IPS-18a (cell line): ENCODE results near the gene NINJ2.

Experiments used
- H3K27ac ChIP-seq: one replicate; pipeline ENCODE4 v1.5.1; 2013; ENCODE audit warnings: low read length
- H3K27me3 ChIP-seq: one replicate; pipeline ENCODE4 v1.6.1; 2013; ENCODE audit warnings: mild to moderate bottlenecking, low read length; ENCODE audit not compliant: control insufficient read depth, insufficient read depth
- H3K36me3 ChIP-seq: one replicate; pipeline ENCODE4 v1.6.1; 2013; ENCODE audit warnings: low read depth, low read length; ENCODE audit not compliant: control insufficient read depth
- H3K4me1 ChIP-seq: one replicate; pipeline ENCODE4 v1.6.1; 2013; ENCODE audit warnings: low read depth, low read length; ENCODE audit not compliant: control insufficient read depth
- H3K4me3 ChIP-seq: one replicate; pipeline ENCODE4 v1.5.1; 2013; ENCODE audit warnings: low read length
- H3K9ac ChIP-seq: one replicate; pipeline ENCODE4 v1.6.1; 2013; ENCODE audit warnings: mild to moderate bottlenecking, low read length, moderate library complexity
- H3K9me3 ChIP-seq: one replicate; pipeline ENCODE4 v1.6.1; 2013; ENCODE audit warnings: low read depth, low read length; ENCODE audit not compliant: control insufficient read depth

Gene NINJ2

GRCh38 chr12:570921-571794, 92.1 kb downstream of the NINJ2 start:
- Histone ChIP-seq H3K36me3 (no peaks in the 10 kb centered on the region), H3K27ac (no peak overlapping the region), H3K9ac (peak overlapping the region; percentile 53), H3K4me1 (peaks cover 3% of the 10 kb centered on the region), H3K4me3 (peak overlapping the region; percentile 79), H3K27me3 (peaks cover 12% of the 10 kb centered on the region), H3K9me3 (no peaks in the 10 kb centered on the region)

GRCh38 chr12:570435-570920, 92.8 kb downstream of the NINJ2 start:
- peak overlapping the region; percentile 53 for H3K9ac ChIP-seq
- peak overlapping the region; percentile 79 for H3K4me3 ChIP-seq
- H3K27ac ChIP-seq, result no peak overlapping the region
- peaks cover 3% of the 10 kb centered on the region for H3K4me1 ChIP-seq
- H3K9me3 ChIP-seq, result no peaks in the 10 kb centered on the region
- peaks cover 8% of the 10 kb centered on the region for H3K27me3 ChIP-seq
- no peaks in the 10 kb centered on the region for H3K36me3 ChIP-seq

DNA sequence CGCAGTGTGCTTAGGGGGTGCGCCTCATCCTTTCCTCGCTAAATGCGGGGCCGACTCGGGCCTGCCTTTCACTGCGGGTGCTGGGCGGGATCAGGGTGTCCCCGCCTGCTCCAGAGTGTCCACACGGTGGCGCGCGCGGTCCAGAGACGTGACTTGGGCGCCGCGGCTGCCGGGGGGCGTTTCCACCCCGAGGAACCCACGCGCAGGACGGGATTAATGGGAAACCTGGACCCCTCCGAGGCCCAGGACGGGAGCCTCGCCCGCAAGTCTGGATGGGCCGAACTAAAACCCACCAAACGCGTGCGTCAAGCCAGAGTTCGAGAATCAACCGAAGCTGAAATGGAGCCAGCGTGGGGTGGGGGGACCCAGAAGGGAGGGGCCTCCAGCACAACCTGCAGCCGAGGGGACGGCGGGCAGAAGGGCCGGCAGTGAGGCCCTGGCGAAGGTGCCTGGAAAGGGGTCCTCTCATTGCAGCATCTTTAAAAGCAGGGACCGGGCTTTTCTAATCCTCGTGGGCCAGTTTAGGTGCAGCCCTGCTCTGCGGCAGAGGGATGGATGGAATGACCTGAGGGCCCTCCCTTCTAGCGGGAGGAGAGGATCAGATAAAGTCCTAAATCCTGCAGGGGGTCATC, 93.3 kb downstream of the NINJ2 start:
- no peaks in the 10 kb centered on the region for H3K9me3 ChIP-seq
- H3K27me3 ChIP-seq, result peaks cover 5% of the 10 kb centered on the region
- peaks cover 3% of the 10 kb centered on the region for H3K4me1 ChIP-seq
- H3K4me3 ChIP-seq, result peak overlapping the region; percentile 79
- H3K27ac ChIP-seq, result no peak overlapping the region
- H3K9ac ChIP-seq, result peak overlapping the region; percentile 18
- no peaks in the 10 kb centered on the region for H3K36me3 ChIP-seq

DNA sequence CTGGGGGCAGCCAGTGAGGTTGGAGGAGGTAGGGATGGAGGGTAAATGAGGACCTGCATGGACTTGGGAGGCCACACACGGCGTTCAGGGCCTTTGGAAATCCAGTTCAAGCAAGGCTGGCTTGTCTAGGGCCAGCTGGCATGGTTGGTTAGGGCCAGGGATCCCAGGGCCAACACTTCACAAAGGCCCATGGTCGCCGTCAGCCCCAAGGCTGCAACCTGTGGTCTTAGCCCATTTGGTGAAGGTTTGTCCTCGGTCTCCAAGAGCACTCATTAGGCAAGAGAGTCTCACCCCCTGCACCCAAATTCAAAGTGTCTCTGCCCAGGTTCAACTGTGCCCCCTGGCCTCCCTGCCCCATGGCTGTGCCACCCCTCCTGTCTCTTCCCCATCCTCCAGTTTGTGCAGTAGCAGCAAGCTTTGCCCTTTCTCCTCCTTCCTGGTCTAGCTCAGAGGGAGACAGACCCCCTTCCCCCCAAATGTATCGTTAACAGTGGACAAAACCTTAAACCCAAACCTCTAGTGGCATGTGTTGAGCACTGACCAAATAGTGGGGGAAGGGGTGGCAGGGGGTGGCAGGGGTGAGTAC, 94.1 kb downstream of the NINJ2 start:
- H3K27me3 ChIP-seq, result peaks cover 5% of the 10 kb centered on the region
- H3K9me3 ChIP-seq, result no peaks in the 10 kb centered on the region
- peaks cover 3% of the 10 kb centered on the region for H3K4me1 ChIP-seq
- H3K4me3 ChIP-seq, result peak overlapping the region; percentile 79
- H3K9ac ChIP-seq, result no peak overlapping the region
- H3K27ac ChIP-seq, result no peak overlapping the region
- H3K36me3 ChIP-seq, result no peaks in the 10 kb centered on the region

GRCh38 chr12:568486-568885, 94.8 kb downstream of the NINJ2 start:
- Histone ChIP-seq H3K27me3 (peaks cover 5% of the 10 kb centered on the region), H3K4me1 (peaks cover 3% of the 10 kb centered on the region), H3K4me3 (no peak overlapping the region), H3K36me3 (no peaks in the 10 kb centered on the region), H3K9me3 (no peaks in the 10 kb centered on the region), H3K27ac (no peak overlapping the region), H3K9ac (no peak overlapping the region)

DNA sequence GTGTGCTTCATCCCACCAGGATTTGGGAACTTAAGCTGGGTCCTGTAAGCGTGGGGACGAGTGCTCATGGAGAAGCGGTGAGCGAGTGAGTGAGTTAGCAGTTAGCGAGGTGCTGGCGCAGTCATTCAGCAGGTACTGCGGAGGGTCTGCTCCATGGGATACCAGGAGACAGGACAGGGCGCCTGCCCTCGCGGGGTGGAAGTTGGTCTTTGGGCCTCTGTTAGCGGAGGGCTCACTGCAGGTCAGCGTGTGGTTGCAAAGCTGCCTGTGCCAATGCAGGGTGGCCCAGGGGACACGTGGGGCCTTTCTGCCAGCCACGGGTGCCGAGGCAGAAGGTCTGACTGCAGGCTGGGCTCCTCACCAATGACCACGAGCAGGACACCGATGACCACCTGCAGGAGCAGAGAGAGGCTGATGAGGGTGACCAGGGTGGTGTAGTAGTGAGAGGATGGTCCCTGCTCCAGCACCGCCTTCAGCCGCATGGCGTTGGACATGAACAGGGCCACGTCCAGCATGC, 97.6 kb downstream of the NINJ2 start:
- no peak overlapping the region for H3K4me3 ChIP-seq
- H3K36me3 ChIP-seq, result no peaks in the 10 kb centered on the region
- no peak overlapping the region for H3K9ac ChIP-seq
- peaks cover 3% of the 10 kb centered on the region for H3K4me1 ChIP-seq
- no peak overlapping the region for H3K27ac ChIP-seq
- no peaks in the 10 kb centered on the region for H3K9me3 ChIP-seq
- peaks cover 5% of the 10 kb centered on the region for H3K27me3 ChIP-seq

DNA sequence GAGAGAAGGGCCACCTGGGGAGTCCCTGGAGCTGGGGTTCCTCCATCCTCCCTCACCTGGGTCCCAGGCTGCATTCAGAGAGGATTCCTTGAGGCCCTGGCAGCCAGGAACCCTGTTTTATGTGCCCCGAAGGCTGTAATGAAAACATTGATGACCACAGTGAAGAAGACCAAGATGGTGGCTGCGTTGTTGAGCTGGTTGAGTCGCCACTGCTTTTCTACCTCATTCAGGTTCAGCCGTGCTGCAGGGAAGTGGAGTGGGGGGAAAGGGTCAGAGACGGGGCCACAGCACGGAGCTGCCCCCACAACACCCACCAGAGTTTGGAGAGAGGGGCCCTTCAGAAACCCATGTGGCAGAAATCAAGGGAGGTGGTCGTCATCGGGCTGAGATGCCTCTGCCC, 98.1 kb downstream of the NINJ2 start:
- Histone ChIP-seq H3K4me1 (peaks cover under 1% of the 10 kb centered on the region), H3K27me3 (peaks cover 5% of the 10 kb centered on the region), H3K4me3 (no peak overlapping the region), H3K9ac (no peak overlapping the region), H3K27ac (no peak overlapping the region), H3K9me3 (no peaks in the 10 kb centered on the region), H3K36me3 (no peaks in the 10 kb centered on the region)

GRCh38 chr12:563787-564298, 99.4 kb downstream of the NINJ2 start:
- Histone ChIP-seq H3K9ac (no peak overlapping the region), H3K27me3 (no peaks in the 10 kb centered on the region), H3K36me3 (no peaks in the 10 kb centered on the region), H3K27ac (no peak overlapping the region), H3K9me3 (no peaks in the 10 kb centered on the region), H3K4me3 (no peak overlapping the region), H3K4me1 (no peaks in the 10 kb centered on the region)

DNA sequence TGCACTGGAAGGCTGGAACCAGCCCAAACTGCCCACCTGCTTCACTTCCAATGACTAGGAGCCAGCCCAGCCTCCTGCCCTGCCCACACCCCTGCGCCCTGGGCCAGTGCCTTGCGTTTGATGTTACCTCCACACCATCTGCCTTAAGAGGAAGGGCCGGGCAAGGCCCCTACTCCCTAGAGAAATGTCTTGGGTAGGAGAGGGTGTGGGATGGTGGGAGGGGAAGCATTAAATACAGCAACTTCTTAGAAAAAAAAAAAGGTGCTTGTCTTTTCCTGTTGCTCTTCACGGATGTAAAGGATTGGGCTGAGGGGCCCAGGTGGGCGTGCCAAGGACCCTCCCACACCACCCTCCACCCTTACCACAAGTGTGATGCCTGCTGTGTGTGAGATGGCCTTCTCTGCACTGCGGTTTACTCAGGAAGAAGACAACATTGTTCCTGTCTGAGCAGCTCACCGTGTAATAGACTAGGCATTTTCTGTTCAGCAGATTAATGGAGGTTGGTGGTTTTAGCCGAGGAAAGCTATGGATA, 99.9 kb downstream of the NINJ2 start:
- H3K9me3 ChIP-seq, result no peaks in the 10 kb centered on the region
- H3K4me3 ChIP-seq, result no peak overlapping the region
- H3K36me3 ChIP-seq, result no peaks in the 10 kb centered on the region
- H3K4me1 ChIP-seq, result no peaks in the 10 kb centered on the region
- no peaks in the 10 kb centered on the region for H3K27me3 ChIP-seq
- no peak overlapping the region for H3K9ac ChIP-seq
- H3K27ac ChIP-seq, result no peak overlapping the region

DNA sequence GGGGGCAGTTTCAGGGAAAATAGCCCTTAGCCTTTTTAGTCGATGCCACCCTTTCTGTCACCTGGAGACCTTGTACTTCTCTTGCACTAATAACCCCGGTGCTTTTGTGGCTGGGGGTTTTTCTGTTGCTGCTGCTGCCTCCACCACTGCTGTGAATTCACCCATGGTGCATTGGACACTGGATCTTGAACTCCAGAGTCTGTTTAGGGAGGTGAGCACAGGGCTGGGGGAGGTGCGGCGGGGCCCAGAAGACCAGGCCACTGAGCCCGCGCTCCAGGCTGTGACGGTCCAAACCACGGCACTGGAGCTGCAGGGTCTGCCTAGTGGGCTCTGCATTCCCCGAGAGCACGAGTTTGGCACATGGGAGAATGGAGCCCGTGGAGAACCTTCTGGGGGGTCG, 100.6 kb downstream of the NINJ2 start:
- no peak overlapping the region for H3K4me3 ChIP-seq
- no peak overlapping the region for H3K27ac ChIP-seq
- no peaks in the 10 kb centered on the region for H3K27me3 ChIP-seq
- H3K9ac ChIP-seq, result no peak overlapping the region
- no peaks in the 10 kb centered on the region for H3K9me3 ChIP-seq
- H3K4me1 ChIP-seq, result no peaks in the 10 kb centered on the region
- no peaks in the 10 kb centered on the region for H3K36me3 ChIP-seq

GRCh38 chr12:561908-562593, 101.2 kb downstream of the NINJ2 start:
- no peaks in the 10 kb centered on the region for H3K4me1 ChIP-seq
- H3K4me3 ChIP-seq, result no peak overlapping the region
- H3K27me3 ChIP-seq, result no peaks in the 10 kb centered on the region
- H3K27ac ChIP-seq, result no peak overlapping the region
- no peaks in the 10 kb centered on the region for H3K36me3 ChIP-seq
- H3K9me3 ChIP-seq, result no peaks in the 10 kb centered on the region
- H3K9ac ChIP-seq, result no peak overlapping the region
